Measurements from ENCODE around the gene SLC25A11. TPM values are rescaled to one million over a fixed set of nuclear protein-coding genes. Genes with fewer than 3 reads are reported as not detected.

The SLC25A11 gene
- polyA plus RNA-seq, 1 of the 3 experiments (the other 2 are of a cell fraction): 82.8 TPM

- no peaks in the 10 kb centered on the region for H3K27me3 ChIP-seq (ENCODE audit: insufficient read depth)
- H3K4me3 ChIP-seq (ENCODE audit: low read depth in 2 of 2, low read length in 1 of 2): peak overlapping the region; percentile 80 to 86
- no peak for DNase-seq
- ChIA-PET POLR2A (interaction anchor here (2.0 kb wide), 1 partner anchor 11 kb away, joined by 16 read pairs; the partner anchor contains the start of gene ENO3), CTCF (interaction anchor here (1.5 to 3.9 kb wide), 2 partner anchors 32 to 46 kb away, joined by 4 to 29 read pairs; partner anchors contain the start of gene CAMTA2)
- H4K20me1 ChIP-seq (ENCODE audit: insufficient read depth): peaks cover 32% of the 10 kb centered on the region
- 25% methylated on average over 4 of the region's 4 CpGs for WGBS (ENCODE audit: low lambda C conversion rate)
- no peaks in the 10 kb centered on the region for H3K9me2 ChIP-seq
- peak overlapping the region; percentile 94 to 98 for H3K27ac ChIP-seq (ENCODE audit: low read depth in 2 of 2, low read length in 1 of 2)
- H3K4me1 ChIP-seq (ENCODE audit: control insufficient read depth in 1 of 2, insufficient read depth in 2 of 2, low read depth in 1 of 2, low read length in 1 of 2): peaks cover 23 to 40% of the 10 kb centered on the region in 2 experiments
- H3K9ac ChIP-seq: peak overlapping the region; percentile 83
- H3K36me3 ChIP-seq (replicated peaks in 1 of 2; ENCODE audit: control insufficient read depth in 1 of 2, insufficient read depth in 2 of 2, low read length in 1 of 2): peaks cover 32 to 46% of the 10 kb centered on the region in 2 experiments
- H3K9me3 ChIP-seq: no peaks in the 10 kb centered on the region
- H3F3A ChIP-seq (replicated peaks; ENCODE audit: insufficient read depth): peaks cover 55% of the 10 kb centered on the region
- H2AFZ ChIP-seq (ENCODE audit: low read depth): no peak overlapping the region
- H3K4me2 ChIP-seq: peak overlapping the region; percentile 97
- TF ChIP-seq SIN3A (IDR thresholded peaks at IDR 0.05; ENCODE audit: borderline replicate concordance, low read depth, low read length): no peak
- no peak for TF ChIP-seq USF2 (IDR thresholded peaks at IDR 0.05; ENCODE audit: borderline replicate concordance, low read depth, low read length)
- TF ChIP-seq ELF1 (IDR thresholded peaks at IDR 0.05): no peak
- TF ChIP-seq EZH2phosphoT487 (IDR thresholded peaks at IDR 0.05; ENCODE audit: borderline replicate concordance, low read depth): no peak
- TF ChIP-seq TAF1 (IDR thresholded peaks at IDR 0.05; ENCODE audit: borderline replicate concordance, low read depth, low read length): no peak
- peaks cover 75% of the 10 kb centered on the region for H3K79me2 ChIP-seq (ENCODE audit: insufficient read depth)
Measured at GRCh38 chr17:4941319-4941610, 1.4 kb upstream of the SLC25A11 start.

- Histone ChIP-seq H3K9me2 (no peaks in the 10 kb centered on the region), H2AFZ (ENCODE audit: low read depth) (peak overlapping the region; percentile 74), H3K4me1 (ENCODE audit: control insufficient read depth in 1 of 2, insufficient read depth in 2 of 2, low read depth in 1 of 2, low read length in 1 of 2) (peaks cover 22 to 34% of the 10 kb centered on the region in 2 experiments), H3K27me3 (ENCODE audit: insufficient read depth) (no peaks in the 10 kb centered on the region), H3K36me3 (replicated peaks in 1 of 2; ENCODE audit: control insufficient read depth in 1 of 2, insufficient read depth in 2 of 2, low read length in 1 of 2) (peaks cover 30 to 43% of the 10 kb centered on the region in 2 experiments), H3K9ac (peak overlapping the region; percentile 83), H4K20me1 (ENCODE audit: insufficient read depth) (peaks cover 27% of the 10 kb centered on the region), H3K27ac (ENCODE audit: low read depth in 2 of 2, low read length in 1 of 2) (peak overlapping the region; percentile 94 to 98), H3K9me3 (no peaks in the 10 kb centered on the region), H3F3A (replicated peaks; ENCODE audit: insufficient read depth) (peaks cover 49% of the 10 kb centered on the region), H3K4me2 (peak overlapping the region; percentile 97), H3K79me2 (ENCODE audit: insufficient read depth) (peaks cover 70% of the 10 kb centered on the region), H3K4me3 (ENCODE audit: low read depth in 2 of 2, low read length in 1 of 2) (peak overlapping the region; percentile 80 to 86)
- POLR2A ChIA-PET: interaction anchor here (0.8 to 2.0 kb wide), 4 partner anchors 11 to 40 kb away, joined by 3 to 35 read pairs (median 17); partner anchors contain the start of genes ENO3 and SPAG7
- CTCF ChIA-PET: interaction anchor here (1.0 to 3.9 kb wide), 7 partner anchors 8 to 121 kb away, joined by 3 to 29 read pairs (median 3); partner anchors contain the start of genes CHRNE, PFN1 and SPAG7
- TF ChIP-seq ELF1 (IDR thresholded peaks at IDR 0.05): peak; percentile 60
- TF ChIP-seq YY1 (IDR thresholded peaks at IDR 0.05; ENCODE audit: low read depth): no peak
- peak; percentile 41; the same call in 1 of the 2 replicates for TF ChIP-seq MAX (IDR thresholded peaks at IDR 0.05; ENCODE audit: low read depth)
- peak; percentile 9 for TF ChIP-seq TAF1 (IDR thresholded peaks at IDR 0.05; ENCODE audit: borderline replicate concordance, low read depth, low read length)
- peak; percentile 44; the same call in 1 of the 2 replicates for TF ChIP-seq POLR2AphosphoS5 (IDR thresholded peaks at IDR 0.05; ENCODE audit: low read depth, low read length)
- no peak for TF ChIP-seq CTCF (IDR thresholded peaks at IDR 0.05)
- no peak for TF ChIP-seq EP300 (IDR thresholded peaks at IDR 0.05; ENCODE audit: borderline replicate concordance in 1 of 2, low read depth in 1 of 2, low read length in 1 of 2)
- no peak for TF ChIP-seq USF2 (IDR thresholded peaks at IDR 0.05; ENCODE audit: borderline replicate concordance, low read depth, low read length)
- TF ChIP-seq RXRA (IDR thresholded peaks at IDR 0.05; ENCODE audit: borderline replicate concordance, low read depth): no peak
- TF ChIP-seq SIN3A (IDR thresholded peaks at IDR 0.05; ENCODE audit: borderline replicate concordance, low read depth, low read length): no peak
- peak; percentile 60 for TF ChIP-seq MXI1 (IDR thresholded peaks at IDR 0.05; ENCODE audit: low read depth, low read length)
- peak; percentile 89 for TF ChIP-seq GABPA (IDR thresholded peaks at IDR 0.05; ENCODE audit: low read depth)
- no peak for TF ChIP-seq GATA2 (CRISPR knock-in tag; IDR thresholded peaks at IDR 0.05)
- under 1% methylated on average over 27 of the region's 29 CpGs for whole genome bisulfite sequencing (ENCODE audit: low lambda C conversion rate)
- DNase-seq: peak; percentile 85
Measured at GRCh38 chr17:4940555-4941318, 891 bp upstream of the SLC25A11 start.
